HG03097 (cell line): ENCODE data around the gene MAG.

Experiments used
- ATAC-seq: cut with Tn5 transposase; IDR thresholded peaks from one replicate; pipeline ENCODE4 v1.9.1; 2021; ENCODE audit not compliant: unreplicated experiment, low FRiP score

MAG gene

GRCh38 chr19:35340431-35340830 is 48.5 kb downstream of the MAG start:
- ATAC-seq, result no peak

GRCh38 chr19:35341006-35341405 is 49.0 kb downstream of the MAG start:
- no peak for ATAC-seq

- ATAC-seq, result no peak
Measured at GRCh38 chr19:35341565-35342225, 49.7 kb downstream of the MAG start.

- ATAC-seq, result no peak
Measured at GRCh38 chr19:35342430-35342829, 50.5 kb downstream of the MAG start.

- ATAC-seq, result no peak
Measured at GRCh38 chr19:35344511-35345031, 52.6 kb downstream of the MAG start.

GRCh38 chr19:35345671-35346111 is 53.7 kb downstream of the MAG start:
- ATAC-seq, result no peak

- ATAC-seq, result no peak
Measured at GRCh38 chr19:35346193-35347052, 54.5 kb downstream of the MAG start.

GRCh38 chr19:35347171-35347929 is 55.4 kb downstream of the MAG start, which contains the start of gene FFAR1:
Gene FFAR1 (plus strand): TSS chr19:35347902. CDS start chr19:35351552, 3,650 bp downstream.
- ATAC-seq, result peak; percentile 55

- peak; percentile 2 for ATAC-seq
Measured at GRCh38 chr19:35347930-35348298, 56.0 kb downstream of the MAG start.

- no peak for ATAC-seq
Measured at GRCh38 chr19:35348911-35349611, 57.1 kb downstream of the MAG start.

- ATAC-seq, result no peak
Measured at GRCh38 chr19:35349614-35350521, 57.9 kb downstream of the MAG start.

- no peak for ATAC-seq
Measured at GRCh38 chr19:35350591-35350990, 58.6 kb downstream of the MAG start.

GRCh38 chr19:35351411-35352176 is 59.6 kb downstream of the MAG start:
- no peak for ATAC-seq

- no peak for ATAC-seq
Measured at GRCh38 chr19:35352177-35352447, 60.2 kb downstream of the MAG start.

- no peak for ATAC-seq
Measured at GRCh38 chr19:35352448-35353304, 60.7 kb downstream of the MAG start.

- no peak for ATAC-seq
Measured at GRCh38 chr19:35353635-35354034, 61.7 kb downstream of the MAG start.

GRCh38 chr19:35354898-35355297 is 62.9 kb downstream of the MAG start:
- ATAC-seq, result no peak
